ENCODE measurements around the gene GUCA1A.
"Not testable (repeated sequence)": the region's sequence is repeated elsewhere in the genome, so short reads cannot be mapped to it uniquely, and the experiment has no call there.

GUCA1A gene

GRCh38 chr6:42203183-42203582, 30.0 kb downstream of the GUCA1A start:
- no peak for TF ChIP-seq CTCF (IDR thresholded peaks at IDR 0.05; ENCODE audit: control insufficient read depth, insufficient read depth, low read depth, low read length, missing control alignments)
- no peak overlapping the region for H3K4me3 ChIP-seq (ENCODE audit: control insufficient read depth, low read depth, low read length)
- no peak for DNase-seq (ENCODE audit: low read depth)

- no peak for DNase-seq (ENCODE audit: low read depth)
- no peak for TF ChIP-seq CTCF (IDR thresholded peaks at IDR 0.05; ENCODE audit: control insufficient read depth, insufficient read depth, low read depth, low read length, missing control alignments)
- no peak overlapping the region for H3K4me3 ChIP-seq (ENCODE audit: control insufficient read depth, low read depth, low read length)
Observed at GRCh38 chr6:42204768-42205282, 31.7 kb downstream of the GUCA1A start.

GRCh38 chr6:42207559-42207958, 34.4 kb downstream of the GUCA1A start:
- not testable (repeated sequence) for DNase-seq (ENCODE audit: low read depth); H3K4me3 ChIP-seq (ENCODE audit: control insufficient read depth, low read depth, low read length)

- H3K4me3 ChIP-seq (ENCODE audit: control insufficient read depth, low read depth, low read length): no peak overlapping the region
- TF ChIP-seq CTCF (IDR thresholded peaks at IDR 0.05; ENCODE audit: control insufficient read depth, insufficient read depth, low read depth, low read length, missing control alignments): no peak
Observed at GRCh38 chr6:42210551-42210950, 37.4 kb downstream of the GUCA1A start.

GRCh38 chr6:42211726-42212125, 38.6 kb downstream of the GUCA1A start:
- H3K4me3 ChIP-seq (ENCODE audit: control insufficient read depth, low read depth, low read length): no peak overlapping the region
- DNase-seq (ENCODE audit: low read depth): no peak
- TF ChIP-seq CTCF (IDR thresholded peaks at IDR 0.05; ENCODE audit: control insufficient read depth, insufficient read depth, low read depth, low read length, missing control alignments): no peak

More at GRCh38 chr6:42210551-42210950, 37.4 kb downstream of the GUCA1A start:
- no peak for DNase-seq (ENCODE audit: low read depth)

- DNase-seq (ENCODE audit: low read depth): no peak
- H3K4me3 ChIP-seq (ENCODE audit: control insufficient read depth, low read depth, low read length): no peak overlapping the region
- no peak for TF ChIP-seq CTCF (IDR thresholded peaks at IDR 0.05; ENCODE audit: control insufficient read depth, insufficient read depth, low read depth, low read length, missing control alignments)
Observed at GRCh38 chr6:42212442-42212841, 39.3 kb downstream of the GUCA1A start.

GRCh38 chr6:42216495-42216894, 43.3 kb downstream of the GUCA1A start:
- H3K4me3 ChIP-seq (ENCODE audit: control insufficient read depth, low read depth, low read length); DNase-seq (ENCODE audit: low read depth): not testable (repeated sequence)

- no peak for DNase-seq (ENCODE audit: low read depth)
- peak overlapping the region; percentile 70 for H3K4me3 ChIP-seq (ENCODE audit: control insufficient read depth, low read depth, low read length)
- no peak for TF ChIP-seq CTCF (IDR thresholded peaks at IDR 0.05; ENCODE audit: control insufficient read depth, insufficient read depth, low read depth, low read length, missing control alignments)
Observed at GRCh38 chr6:42217157-42217518, 44.0 kb downstream of the GUCA1A start.

Measured in AG09309 (cell line).